Measurements from ENCODE around the gene E2F7.

E2F7 gene

DNA sequence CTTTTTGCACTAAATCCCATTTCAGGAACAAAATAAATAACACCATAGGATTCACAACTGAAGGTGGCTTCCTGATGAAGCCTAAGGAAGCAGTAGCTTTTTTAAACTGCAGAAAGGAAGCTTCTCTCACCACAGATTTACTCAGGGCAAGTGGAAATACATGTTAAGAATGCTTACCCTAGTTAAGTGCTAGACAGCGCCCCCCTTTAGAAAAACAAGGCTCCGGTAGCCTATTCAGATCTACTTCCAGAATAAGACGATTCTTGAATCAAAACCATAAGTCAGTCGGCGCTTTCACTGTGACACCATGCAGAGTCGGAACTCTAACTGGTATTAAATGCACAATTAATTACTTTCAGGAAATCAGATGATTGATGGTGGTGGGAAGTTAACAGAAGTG is 41.9 kb downstream of the E2F7 start (continued):
- TF ChIP-seq, protein P1, sequence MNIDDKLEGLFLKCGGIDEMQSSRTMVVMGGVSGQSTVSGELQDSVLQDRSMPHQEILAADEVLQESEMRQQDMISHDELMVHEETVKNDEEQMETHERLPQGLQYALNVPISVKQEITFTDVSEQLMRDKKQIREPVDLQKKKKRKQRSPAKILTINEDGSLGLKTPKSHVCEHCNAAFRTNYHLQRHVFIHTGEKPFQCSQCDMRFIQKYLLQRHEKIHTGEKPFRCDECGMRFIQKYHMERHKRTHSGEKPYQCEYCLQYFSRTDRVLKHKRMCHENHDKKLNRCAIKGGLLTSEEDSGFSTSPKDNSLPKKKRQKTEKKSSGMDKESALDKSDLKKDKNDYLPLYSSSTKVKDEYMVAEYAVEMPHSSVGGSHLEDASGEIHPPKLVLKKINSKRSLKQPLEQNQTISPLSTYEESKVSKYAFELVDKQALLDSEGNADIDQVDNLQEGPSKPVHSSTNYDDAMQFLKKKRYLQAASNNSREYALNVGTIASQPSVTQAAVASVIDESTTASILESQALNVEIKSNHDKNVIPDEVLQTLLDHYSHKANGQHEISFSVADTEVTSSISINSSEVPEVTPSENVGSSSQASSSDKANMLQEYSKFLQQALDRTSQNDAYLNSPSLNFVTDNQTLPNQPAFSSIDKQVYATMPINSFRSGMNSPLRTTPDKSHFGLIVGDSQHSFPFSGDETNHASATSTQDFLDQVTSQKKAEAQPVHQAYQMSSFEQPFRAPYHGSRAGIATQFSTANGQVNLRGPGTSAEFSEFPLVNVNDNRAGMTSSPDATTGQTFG (tag by site-specific recombination; IDR thresholded peaks at IDR 0.05; ENCODE audit: borderline replicate concordance), result no peak
- TF ChIP-seq ZNF335 (tag by site-specific recombination; conservative IDR thresholded peaks at IDR 0.05) (no peak), ZNF23 (tag by site-specific recombination; IDR thresholded peaks at IDR 0.05; ENCODE audit: borderline replicate concordance) (no peak), ZNF830 (tag by site-specific recombination; IDR thresholded peaks at IDR 0.05; ENCODE audit: low read depth) (no peak), ZNF596 (tag by site-specific recombination; IDR thresholded peaks at IDR 0.05) (no peak)

DNA sequence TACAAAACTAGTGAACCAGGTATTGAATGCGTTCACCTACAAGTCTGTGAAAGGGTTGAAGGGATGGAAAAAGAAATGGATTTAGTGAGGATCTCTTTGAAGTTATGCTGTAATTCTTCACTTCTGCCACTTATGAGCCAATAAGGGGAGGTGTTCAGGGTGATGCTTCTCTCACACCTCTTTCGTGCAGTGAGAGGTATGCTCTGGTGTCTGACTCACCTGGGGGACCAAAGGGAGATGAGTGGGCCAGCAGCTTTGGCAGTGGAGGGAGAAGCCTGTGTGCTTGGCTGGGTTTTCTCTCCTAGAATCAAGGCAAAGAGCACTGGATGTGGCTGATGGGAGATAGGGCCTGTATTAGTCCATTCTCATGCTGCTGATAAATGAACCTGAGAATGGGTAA is 45.4 kb downstream of the E2F7 start:
- Histone ChIP-seq H3K36me3 (ENCODE audit: control insufficient read depth in 2 of 2, insufficient read depth in 1 of 2, low read length in 2 of 2) (peaks cover 39 to 57% of the 10 kb centered on the region in 2 experiments), H3K27ac (ENCODE audit: extremely low read depth, low read depth, low read length) (no peak overlapping the region), H3K4me3 (ENCODE audit: low read depth, low read length) (no peak overlapping the region), H3K4me1 (ENCODE audit: control insufficient read depth, insufficient read depth, low read length) (no peaks in the 10 kb centered on the region), H3K9me3 (ENCODE audit: control insufficient read depth, insufficient read depth, low read depth, low read length) (no peaks in the 10 kb centered on the region)
- CTCF ChIA-PET, result interaction anchor here (1.7 to 2.8 kb wide), 3 partner anchors 9 to 29 kb away, joined by 5 to 24 read pairs (median 7); no protein-coding TSS in a partner anchor
- POLR2A ChIA-PET, result no interaction called here
- TF ChIP-seq SP7 (tag by site-specific recombination; IDR thresholded peaks at IDR 0.05) (no peak), ZNF112 (tag by site-specific recombination; IDR thresholded peaks at IDR 0.05) (no peak), MYNN (tag by site-specific recombination; IDR thresholded peaks at IDR 0.05; ENCODE audit: borderline replicate concordance) (no peak), ZNF157 (tag by site-specific recombination; IDR thresholded peaks at IDR 0.05) (no peak)

DNA sequence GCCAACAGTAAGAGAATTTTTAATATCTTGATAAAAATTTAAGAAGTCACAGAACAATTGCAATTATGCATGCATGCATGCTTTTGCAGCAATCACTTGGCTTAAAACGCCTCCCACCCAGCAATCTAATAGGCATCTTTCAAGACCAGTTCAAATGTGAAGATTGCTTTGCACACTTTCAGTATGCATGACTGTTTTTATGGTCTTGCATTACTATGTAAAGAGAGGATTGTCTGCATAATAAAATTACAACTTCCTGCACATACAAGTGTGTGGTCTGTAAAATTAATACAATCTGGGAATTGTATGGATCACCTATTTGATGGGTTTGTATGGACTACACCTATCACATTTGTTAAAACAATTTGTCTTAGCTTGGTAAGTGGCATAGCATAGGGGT is 48.8 kb downstream of the E2F7 start:
- H3K4me1 ChIP-seq (ENCODE audit: control insufficient read depth, insufficient read depth, low read length), result no peaks in the 10 kb centered on the region
- no peak overlapping the region for H3K27ac ChIP-seq (ENCODE audit: extremely low read depth, low read depth, low read length)
- H3K9me3 ChIP-seq (ENCODE audit: control insufficient read depth, insufficient read depth, low read depth, low read length), result no peaks in the 10 kb centered on the region
- peaks cover 20 to 28% of the 10 kb centered on the region in 2 experiments for H3K36me3 ChIP-seq (ENCODE audit: control insufficient read depth in 2 of 2, insufficient read depth in 1 of 2, low read length in 2 of 2)
- POLR2A ChIA-PET, result no interaction called here
- CTCF ChIA-PET, result no interaction called here
- no peak overlapping the region for H3K4me3 ChIP-seq (ENCODE audit: low read depth, low read length)
- TF ChIP-seq ZNF16 (tag by site-specific recombination; IDR thresholded peaks at IDR 0.05; ENCODE audit: low read depth) (no peak), ZNF138 (tag by site-specific recombination; IDR thresholded peaks at IDR 0.05; ENCODE audit: borderline replicate concordance) (no peak), ZNF169 (tag by site-specific recombination; IDR thresholded peaks at IDR 0.05) (no peak), ZBTB20 (tag by site-specific recombination; IDR thresholded peaks at IDR 0.05) (no peak), ZNF548 (tag by site-specific recombination; IDR thresholded peaks at IDR 0.05) (no peak), SCRT2 (tag by site-specific recombination; IDR thresholded peaks at IDR 0.05) (no peak), SCRT1 (tag by site-specific recombination; IDR thresholded peaks at IDR 0.05; ENCODE audit: borderline replicate concordance) (no peak), ZNF626 (tag by site-specific recombination; IDR thresholded peaks at IDR 0.05) (no peak), ZSCAN16 (tag by site-specific recombination; IDR thresholded peaks at IDR 0.05) (no peak), PRDM1 (tag by site-specific recombination; IDR thresholded peaks at IDR 0.05) (no peak), ZNF121 (tag by site-specific recombination; IDR thresholded peaks at IDR 0.05) (no peak)
- TF ChIP-seq, protein P2, sequence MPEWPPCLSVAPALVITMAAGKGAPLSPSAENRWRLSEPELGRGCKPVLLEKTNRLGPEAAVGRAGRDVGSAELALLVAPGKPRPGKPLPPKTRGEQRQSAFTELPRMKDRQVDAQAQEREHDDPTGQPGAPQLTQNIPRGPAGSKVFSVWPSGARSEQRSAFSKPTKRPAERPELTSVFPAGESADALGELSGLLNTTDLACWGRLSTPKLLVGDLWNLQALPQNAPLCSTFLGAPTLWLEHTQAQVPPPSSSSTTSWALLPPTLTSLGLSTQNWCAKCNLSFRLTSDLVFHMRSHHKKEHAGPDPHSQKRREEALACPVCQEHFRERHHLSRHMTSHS (tag by site-specific recombination; IDR thresholded peaks at IDR 0.05), result no peak
- TF ChIP-seq, protein P3, sequence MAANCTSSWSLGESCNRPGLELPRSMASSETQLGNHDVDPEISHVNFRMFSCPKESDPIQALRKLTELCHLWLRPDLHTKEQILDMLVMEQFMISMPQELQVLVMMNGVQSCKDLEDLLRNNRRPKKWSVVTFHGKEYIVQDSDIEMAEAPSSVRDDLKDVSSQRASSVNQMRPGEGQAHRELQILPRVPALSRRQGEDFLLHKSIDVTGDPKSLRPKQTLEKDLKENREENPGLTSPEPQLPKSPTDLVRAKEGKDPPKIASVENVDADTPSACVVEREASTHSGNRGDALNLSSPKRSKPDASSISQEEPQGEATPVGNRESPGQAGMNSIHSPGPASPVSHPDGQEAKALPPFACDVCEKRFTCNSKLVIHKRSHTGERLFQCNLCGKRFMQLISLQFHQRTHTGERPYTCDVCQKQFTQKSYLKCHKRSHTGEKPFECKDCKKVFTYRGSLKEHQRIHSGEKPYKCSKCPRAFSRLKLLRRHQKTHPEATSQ (tag by site-specific recombination; IDR thresholded peaks at IDR 0.05), result no peak
- TF ChIP-seq, protein P4, sequence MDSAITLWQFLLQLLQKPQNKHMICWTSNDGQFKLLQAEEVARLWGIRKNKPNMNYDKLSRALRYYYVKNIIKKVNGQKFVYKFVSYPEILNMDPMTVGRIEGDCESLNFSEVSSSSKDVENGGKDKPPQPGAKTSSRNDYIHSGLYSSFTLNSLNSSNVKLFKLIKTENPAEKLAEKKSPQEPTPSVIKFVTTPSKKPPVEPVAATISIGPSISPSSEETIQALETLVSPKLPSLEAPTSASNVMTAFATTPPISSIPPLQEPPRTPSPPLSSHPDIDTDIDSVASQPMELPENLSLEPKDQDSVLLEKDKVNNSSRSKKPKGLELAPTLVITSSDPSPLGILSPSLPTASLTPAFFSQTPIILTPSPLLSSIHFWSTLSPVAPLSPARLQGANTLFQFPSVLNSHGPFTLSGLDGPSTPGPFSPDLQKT (IDR thresholded peaks at IDR 0.05; ENCODE audit: borderline replicate concordance, low read depth, low read length), result no peak
- TF ChIP-seq, protein P5, sequence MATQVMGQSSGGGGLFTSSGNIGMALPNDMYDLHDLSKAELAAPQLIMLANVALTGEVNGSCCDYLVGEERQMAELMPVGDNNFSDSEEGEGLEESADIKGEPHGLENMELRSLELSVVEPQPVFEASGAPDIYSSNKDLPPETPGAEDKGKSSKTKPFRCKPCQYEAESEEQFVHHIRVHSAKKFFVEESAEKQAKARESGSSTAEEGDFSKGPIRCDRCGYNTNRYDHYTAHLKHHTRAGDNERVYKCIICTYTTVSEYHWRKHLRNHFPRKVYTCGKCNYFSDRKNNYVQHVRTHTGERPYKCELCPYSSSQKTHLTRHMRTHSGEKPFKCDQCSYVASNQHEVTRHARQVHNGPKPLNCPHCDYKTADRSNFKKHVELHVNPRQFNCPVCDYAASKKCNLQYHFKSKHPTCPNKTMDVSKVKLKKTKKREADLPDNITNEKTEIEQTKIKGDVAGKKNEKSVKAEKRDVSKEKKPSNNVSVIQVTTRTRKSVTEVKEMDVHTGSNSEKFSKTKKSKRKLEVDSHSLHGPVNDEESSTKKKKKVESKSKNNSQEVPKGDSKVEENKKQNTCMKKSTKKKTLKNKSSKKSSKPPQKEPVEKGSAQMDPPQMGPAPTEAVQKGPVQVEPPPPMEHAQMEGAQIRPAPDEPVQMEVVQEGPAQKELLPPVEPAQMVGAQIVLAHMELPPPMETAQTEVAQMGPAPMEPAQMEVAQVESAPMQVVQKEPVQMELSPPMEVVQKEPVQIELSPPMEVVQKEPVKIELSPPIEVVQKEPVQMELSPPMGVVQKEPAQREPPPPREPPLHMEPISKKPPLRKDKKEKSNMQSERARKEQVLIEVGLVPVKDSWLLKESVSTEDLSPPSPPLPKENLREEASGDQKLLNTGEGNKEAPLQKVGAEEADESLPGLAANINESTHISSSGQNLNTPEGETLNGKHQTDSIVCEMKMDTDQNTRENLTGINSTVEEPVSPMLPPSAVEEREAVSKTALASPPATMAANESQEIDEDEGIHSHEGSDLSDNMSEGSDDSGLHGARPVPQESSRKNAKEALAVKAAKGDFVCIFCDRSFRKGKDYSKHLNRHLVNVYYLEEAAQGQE (tag by site-specific recombination; IDR thresholded peaks at IDR 0.05), result no peak
